Trophoblast cell (in vitro differentiated cells and primary cell): ENCODE data around the gene CAMK1D.

Source experiments
- DNase-seq, 2 donors: peaks; one replicate each; pipeline ENCODE4 v3.0.0-alpha.2; 2016
- H2AFZ ChIP-seq: 2 replicates; pipeline ENCODE4 v1.6.1; 2013; ENCODE audit warnings: low read length, moderate library complexity, mild to moderate bottlenecking; ENCODE audit not compliant: insufficient read depth, poor library complexity
- H2AK5ac ChIP-seq: 2 replicates; pipeline ENCODE4 v1.6.1; 2013; ENCODE audit warnings: mild to moderate bottlenecking, low read length
- H2BK120ac ChIP-seq: 2 replicates; pipeline ENCODE4 v1.6.1; 2013; ENCODE audit warnings: low read length, mild to moderate bottlenecking, moderate library complexity; ENCODE audit not compliant: insufficient read depth, poor library complexity
- H2BK12ac ChIP-seq: 2 replicates; pipeline ENCODE4 v1.6.1; 2013; ENCODE audit warnings: mild to moderate bottlenecking, low read length, moderate library complexity
- H2BK5ac ChIP-seq: 2 replicates; pipeline ENCODE4 v1.6.1; 2013; ENCODE audit warnings: low read length, low read depth, moderate library complexity, mild to moderate bottlenecking; ENCODE audit not compliant: poor library complexity
- H3K14ac ChIP-seq: 2 replicates; pipeline ENCODE4 v1.6.1; 2013; ENCODE audit warnings: mild to moderate bottlenecking, low read length
- H3K18ac ChIP-seq: 2 replicates; pipeline ENCODE4 v1.6.1; 2013; ENCODE audit warnings: mild to moderate bottlenecking, low read length
- H3K23ac ChIP-seq: 2 replicates; pipeline ENCODE4 v1.6.1; 2013; ENCODE audit warnings: low read length
- H3K27ac ChIP-seq: 2 replicates; pipeline ENCODE4 v1.5.1; 2013; ENCODE audit warnings: low read depth, mild to moderate bottlenecking, inconsistent platforms, low read length, moderate library complexity
- H3K27me3 ChIP-seq: 2 replicates; pipeline ENCODE4 v1.6.1; 2013; ENCODE audit warnings: inconsistent platforms, mild to moderate bottlenecking, low read length, moderate library complexity; ENCODE audit not compliant: insufficient read depth
- H3K36me3 ChIP-seq, 2 experiments: 1 replicate in 1 of 2; 2 replicates in 1 of 2; pipeline ENCODE4 v1.6.1; 2013; ENCODE audit warnings: low read length in 2 of 2, mild to moderate bottlenecking in 2 of 2, moderate library complexity in 1 of 2; ENCODE audit not compliant: insufficient read depth in 2 of 2, control insufficient read depth in 1 of 2
- H3K4ac ChIP-seq: 2 replicates; pipeline ENCODE4 v1.6.1; 2013; ENCODE audit warnings: low read depth, mild to moderate bottlenecking, low read length, moderate library complexity
- H3K4me1 ChIP-seq, 2 experiments: 1 replicate in 1 of 2; 2 replicates in 1 of 2; pipeline ENCODE4 v1.6.1; 2013; ENCODE audit warnings: low read length in 2 of 2, mild to moderate bottlenecking in 2 of 2, moderate library complexity in 1 of 2; ENCODE audit not compliant: insufficient read depth in 2 of 2, control insufficient read depth in 1 of 2
- H3K4me2 ChIP-seq: 2 replicates; pipeline ENCODE4 v1.6.1; 2013; ENCODE audit warnings: inconsistent platforms, mild to moderate bottlenecking, low read length, moderate library complexity
- H3K4me3 ChIP-seq: 2 replicates; pipeline ENCODE4 v1.5.1; 2013; ENCODE audit warnings: mild to moderate bottlenecking, low read depth, low read length, inconsistent platforms
- H3K79me1 ChIP-seq: one replicate; pipeline ENCODE4 v1.6.1; 2013; ENCODE audit warnings: low read length
- H3K79me2 ChIP-seq: 2 replicates; pipeline ENCODE4 v1.6.1; 2013; ENCODE audit warnings: low read length, mild to moderate bottlenecking; ENCODE audit not compliant: control insufficient read depth, insufficient read depth, poor library complexity
- H3K9ac ChIP-seq: 2 replicates; pipeline ENCODE4 v1.6.1; 2013; ENCODE audit warnings: mild to moderate bottlenecking, low read length
- H3K9me3 ChIP-seq: 2 replicates; pipeline ENCODE4 v1.6.1; 2013; ENCODE audit warnings: low read depth, mild to moderate bottlenecking, control low read depth, inconsistent platforms, low read length; ENCODE audit not compliant: insufficient read depth
- H4K12ac ChIP-seq: 2 replicates; pipeline ENCODE4 v1.6.1; 2013; ENCODE audit warnings: low read depth, mild to moderate bottlenecking, low read length, moderate library complexity
- H4K8ac ChIP-seq: 2 replicates; pipeline ENCODE4 v1.6.1; 2013; ENCODE audit warnings: low read depth, mild to moderate bottlenecking, low read length, moderate library complexity
- H4K91ac ChIP-seq: one replicate; pipeline ENCODE4 v1.6.1; 2013; ENCODE audit warnings: low read depth, mild to moderate bottlenecking, low read length, moderate library complexity
- WGBS: extraction: QIAGEN DNeasy Blood & Tissue Kit; methylation state at CpG from one replicate; pipeline ENCODE4 v1.1.7; 2013; ENCODE audit warnings: missing lambda C conversion rate; ENCODE audit not compliant: insufficient read length, insufficient coverage; ENCODE audit errors: extremely low coverage; 5-methylcytosine and 5-hydroxymethylcytosine counted together

The CAMK1D gene

GRCh38 chr10:12689893-12690292 lies 340.5 kb downstream of the CAMK1D start:
- WGBS, result no CpG with 5 or more reads among the region's 6 CpGs
- Histone ChIP-seq H2BK120ac (no peak overlapping the region), H4K12ac (no peak overlapping the region), H3K4me1 (no peaks in the 10 kb centered on the region), H3K27me3 (no peaks in the 10 kb centered on the region), H2AFZ (no peak overlapping the region), H3K14ac (no peak overlapping the region), H2AK5ac (no peak overlapping the region), H3K79me2 (no peaks in the 10 kb centered on the region), H4K8ac (no peak overlapping the region), H2BK12ac (no peak overlapping the region), H3K79me1 (no peaks in the 10 kb centered on the region), H2BK5ac (no peak overlapping the region), H3K27ac (no peak overlapping the region), H3K9me3 (peaks cover 2% of the 10 kb centered on the region), H4K91ac (no peak overlapping the region), H3K4me2 (no peak overlapping the region), H3K23ac (no peak overlapping the region), H3K4ac (no peak overlapping the region), H3K9ac (no peak overlapping the region), H3K4me3 (no peak overlapping the region), H3K36me3 (no peaks in the 10 kb centered on the region), H3K18ac (no peak overlapping the region)
- no peak for DNase-seq

- Histone ChIP-seq H2BK120ac (no peak overlapping the region), H3K18ac (no peak overlapping the region), H2BK12ac (no peak overlapping the region), H3K27ac (no peak overlapping the region), H3K4ac (no peak overlapping the region), H4K12ac (no peak overlapping the region), H3K79me1 (no peaks in the 10 kb centered on the region), H3K14ac (no peak overlapping the region), H2BK5ac (no peak overlapping the region), H3K9me3 (peaks cover 2% of the 10 kb centered on the region), H3K9ac (no peak overlapping the region), H3K4me1 (no peaks in the 10 kb centered on the region), H2AK5ac (no peak overlapping the region), H2AFZ (no peak overlapping the region), H3K36me3 (no peaks in the 10 kb centered on the region), H4K8ac (no peak overlapping the region), H3K27me3 (no peaks in the 10 kb centered on the region), H3K4me2 (no peak overlapping the region), H3K4me3 (no peak overlapping the region), H4K91ac (no peak overlapping the region), H3K23ac (no peak overlapping the region), H3K79me2 (no peaks in the 10 kb centered on the region)
- DNase-seq, result no peak
- WGBS, result no CpG with 5 or more reads among the region's 10 CpGs
Observed at GRCh38 chr10:12690525-12691126, 341.3 kb downstream of the CAMK1D start.

DNA sequence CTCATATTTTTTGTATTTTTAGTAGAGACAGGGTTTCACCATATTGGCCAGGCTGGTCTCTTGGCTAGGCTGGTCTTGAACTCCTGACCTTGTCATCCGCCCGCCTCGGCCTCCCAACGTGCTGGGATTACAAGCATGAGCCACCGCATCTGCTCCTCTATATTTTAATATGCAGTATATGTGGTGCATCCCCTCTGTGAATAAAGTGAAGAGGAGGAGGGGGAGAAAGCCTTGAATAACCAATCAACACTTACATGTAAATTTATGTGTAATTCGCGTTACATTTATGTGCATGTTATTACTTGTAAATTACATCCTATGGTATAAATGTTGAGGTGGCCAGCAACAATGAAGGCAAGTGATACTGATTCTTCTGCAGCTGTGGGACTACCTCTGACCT lies 342.2 kb downstream of the CAMK1D start:
- Histone ChIP-seq H3K4ac (no peak overlapping the region), H3K27me3 (no peaks in the 10 kb centered on the region), H3K4me3 (no peak overlapping the region), H3K9me3 (peaks cover 2% of the 10 kb centered on the region), H3K9ac (no peak overlapping the region), H3K36me3 (no peaks in the 10 kb centered on the region), H3K79me1 (no peaks in the 10 kb centered on the region), H2BK12ac (no peak overlapping the region), H3K14ac (no peak overlapping the region), H3K4me1 (no peaks in the 10 kb centered on the region), H4K91ac (no peak overlapping the region), H4K12ac (no peak overlapping the region), H2BK120ac (no peak overlapping the region), H3K27ac (no peak overlapping the region), H3K79me2 (no peaks in the 10 kb centered on the region), H2AFZ (no peak overlapping the region), H4K8ac (no peak overlapping the region), H3K23ac (no peak overlapping the region), H3K18ac (no peak overlapping the region), H2AK5ac (no peak overlapping the region), H3K4me2 (no peak overlapping the region), H2BK5ac (no peak overlapping the region)
- WGBS, result no CpG with 5 or more reads among the region's 7 CpGs
- DNase-seq, result no peak

DNA sequence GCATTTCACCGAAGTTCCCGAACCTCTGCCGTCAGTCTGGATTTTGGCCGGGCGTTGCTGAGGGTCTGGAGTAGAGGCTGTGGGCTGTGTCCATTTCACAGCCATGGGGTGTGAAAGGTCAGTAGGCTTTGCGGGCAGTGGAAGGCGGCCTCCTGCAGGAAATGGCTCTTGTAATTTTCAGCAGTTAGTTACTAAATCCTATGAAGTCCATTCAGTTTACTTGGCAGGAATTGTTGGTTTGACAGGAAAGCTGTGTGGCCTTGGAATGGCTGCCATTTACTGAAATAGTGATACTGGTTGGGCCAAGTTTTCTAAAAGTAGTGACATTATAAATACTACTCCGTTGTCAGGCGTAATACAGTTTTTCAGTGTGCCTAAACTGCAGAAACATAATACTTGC lies 348.4 kb downstream of the CAMK1D start:
- no peaks in the 10 kb centered on the region for H3K9me3 ChIP-seq
- no peak overlapping the region for H3K4me3 ChIP-seq
- H4K8ac ChIP-seq, result no peak overlapping the region
- no peak overlapping the region for H3K4me2 ChIP-seq
- no peaks in the 10 kb centered on the region for H3K27me3 ChIP-seq
- no peak overlapping the region for H3K18ac ChIP-seq
- H3K4me1 ChIP-seq, result peaks cover 0 to 4% of the 10 kb centered on the region in 2 experiments
- H3K79me1 ChIP-seq, result no peaks in the 10 kb centered on the region
- no peak overlapping the region for H4K91ac ChIP-seq
- H3K14ac ChIP-seq, result no peak overlapping the region
- H2BK120ac ChIP-seq, result no peak overlapping the region
- H3K23ac ChIP-seq, result no peak overlapping the region
- no peak overlapping the region for H4K12ac ChIP-seq
- H3K27ac ChIP-seq, result no peak overlapping the region
- no peak overlapping the region for H3K9ac ChIP-seq
- H2BK12ac ChIP-seq, result no peak overlapping the region
- WGBS, result no CpG with 5 or more reads among the region's 9 CpGs
- H3K4ac ChIP-seq, result no peak overlapping the region
- H2BK5ac ChIP-seq, result no peak overlapping the region
- no peak overlapping the region for H2AK5ac ChIP-seq
- no peaks in the 10 kb centered on the region for H3K36me3 ChIP-seq
- DNase-seq, result no peak
- H2AFZ ChIP-seq, result no peak overlapping the region
- H3K79me2 ChIP-seq, result no peaks in the 10 kb centered on the region
